Coronary artery (tissue), 2 donors: ENCODE measurements around the gene RNASET2.
"Not testable (repeated sequence)": the region's sequence is repeated elsewhere in the genome, so short reads cannot be mapped to it uniquely, and the experiment has no call there.

Source experiments
- DNase-seq: peaks from one replicate; pipeline ENCODE4 v3.0.0-alpha.2; 2017; ENCODE audit warnings: low spot score
- H3K27ac ChIP-seq, 2 donors: fragments of 200-600 bp; sonication (generic); one replicate each; pipeline ENCODE4 v1.5.1; 2016 to 2019
- H3K4me3 ChIP-seq: fragments of 200-600 bp; sonication (generic); 2 replicates; pipeline ENCODE4 v1.5.1; 2016; ENCODE audit warnings: mild to moderate bottlenecking, moderate library complexity
- TF ChIP-seq, protein P1 (sequence below): fragments of 200-600 bp; sonication (generic); IDR thresholded peaks from one replicate; pipeline ENCODE4 v1.5.1; 2019; ENCODE audit warnings: antibody characterized with exemption

RNASET2 gene

DNA sequence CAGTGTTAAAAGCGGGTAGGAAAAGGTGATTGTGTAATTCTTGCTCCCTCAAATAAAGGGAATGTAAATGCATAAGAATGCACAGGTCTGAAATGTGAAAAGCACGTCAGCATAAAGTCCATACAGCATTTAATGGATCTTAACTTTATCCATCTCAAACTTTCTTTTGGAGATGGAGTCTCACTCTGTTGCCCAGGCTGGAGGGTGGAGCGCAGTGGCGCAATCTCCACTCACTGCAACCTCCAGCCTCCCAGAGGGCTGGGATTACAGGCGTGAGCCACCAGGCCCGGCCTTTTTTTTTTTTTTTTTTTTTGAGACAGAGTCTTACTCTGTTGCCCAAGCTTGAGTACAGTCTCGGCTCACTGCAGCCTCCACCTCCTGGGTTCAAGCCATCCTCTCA, 33.4 kb downstream of the RNASET2 start:
- TF ChIP-seq, protein P1, sequence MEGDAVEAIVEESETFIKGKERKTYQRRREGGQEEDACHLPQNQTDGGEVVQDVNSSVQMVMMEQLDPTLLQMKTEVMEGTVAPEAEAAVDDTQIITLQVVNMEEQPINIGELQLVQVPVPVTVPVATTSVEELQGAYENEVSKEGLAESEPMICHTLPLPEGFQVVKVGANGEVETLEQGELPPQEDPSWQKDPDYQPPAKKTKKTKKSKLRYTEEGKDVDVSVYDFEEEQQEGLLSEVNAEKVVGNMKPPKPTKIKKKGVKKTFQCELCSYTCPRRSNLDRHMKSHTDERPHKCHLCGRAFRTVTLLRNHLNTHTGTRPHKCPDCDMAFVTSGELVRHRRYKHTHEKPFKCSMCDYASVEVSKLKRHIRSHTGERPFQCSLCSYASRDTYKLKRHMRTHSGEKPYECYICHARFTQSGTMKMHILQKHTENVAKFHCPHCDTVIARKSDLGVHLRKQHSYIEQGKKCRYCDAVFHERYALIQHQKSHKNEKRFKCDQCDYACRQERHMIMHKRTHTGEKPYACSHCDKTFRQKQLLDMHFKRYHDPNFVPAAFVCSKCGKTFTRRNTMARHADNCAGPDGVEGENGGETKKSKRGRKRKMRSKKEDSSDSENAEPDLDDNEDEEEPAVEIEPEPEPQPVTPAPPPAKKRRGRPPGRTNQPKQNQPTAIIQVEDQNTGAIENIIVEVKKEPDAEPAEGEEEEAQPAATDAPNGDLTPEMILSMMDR = no peak
- DNase-seq = no peak
- no peak overlapping the region for H3K4me3 ChIP-seq
- H3K27ac ChIP-seq = no peak overlapping the region

DNA sequence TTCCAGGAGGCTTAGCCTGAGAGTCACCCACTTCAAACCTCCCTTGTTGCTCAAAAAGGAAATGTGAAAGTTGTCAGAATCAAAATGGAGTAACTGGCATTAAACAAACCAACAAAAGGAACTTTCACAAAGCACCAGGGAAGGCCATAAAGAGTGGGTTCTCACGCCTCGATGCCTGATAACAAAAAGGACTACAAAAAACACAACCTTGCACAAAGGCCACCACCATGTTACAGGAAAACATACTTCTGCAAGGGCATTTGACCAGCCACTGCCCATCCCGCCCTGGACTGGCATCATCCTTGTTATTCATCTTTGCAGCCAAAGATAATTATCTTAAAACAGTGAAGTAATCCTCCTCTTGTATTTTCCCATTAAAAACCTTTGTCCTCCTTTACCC, 34.8 kb downstream of the RNASET2 start:
- Histone ChIP-seq H3K27ac (no peak overlapping the region), H3K4me3 (no peak overlapping the region)
- TF ChIP-seq, protein P1 = no peak
- DNase-seq = no peak

DNA sequence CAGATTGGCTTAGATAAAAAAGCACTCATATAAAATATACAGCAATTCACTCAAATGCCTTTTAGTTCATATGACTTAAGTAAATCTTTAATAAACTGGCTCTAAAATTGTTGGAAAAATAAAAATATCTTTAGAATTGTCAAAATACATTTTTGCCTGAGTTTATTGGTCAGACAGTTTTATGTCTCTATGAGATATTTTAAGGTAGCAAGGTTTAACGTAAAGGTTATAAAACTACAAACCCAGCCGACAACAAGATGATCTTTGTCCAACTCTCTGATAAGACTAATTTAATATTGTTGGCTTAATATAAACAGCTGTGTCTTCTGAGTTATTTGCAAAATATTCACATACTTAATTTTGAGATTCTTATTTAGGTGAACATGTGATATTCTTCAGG, 39.5 kb downstream of the RNASET2 start:
- DNase-seq = no peak
- Histone ChIP-seq H3K4me3 (no peak overlapping the region), H3K27ac (no peak overlapping the region)
- TF ChIP-seq, protein P1 = no peak

DNA sequence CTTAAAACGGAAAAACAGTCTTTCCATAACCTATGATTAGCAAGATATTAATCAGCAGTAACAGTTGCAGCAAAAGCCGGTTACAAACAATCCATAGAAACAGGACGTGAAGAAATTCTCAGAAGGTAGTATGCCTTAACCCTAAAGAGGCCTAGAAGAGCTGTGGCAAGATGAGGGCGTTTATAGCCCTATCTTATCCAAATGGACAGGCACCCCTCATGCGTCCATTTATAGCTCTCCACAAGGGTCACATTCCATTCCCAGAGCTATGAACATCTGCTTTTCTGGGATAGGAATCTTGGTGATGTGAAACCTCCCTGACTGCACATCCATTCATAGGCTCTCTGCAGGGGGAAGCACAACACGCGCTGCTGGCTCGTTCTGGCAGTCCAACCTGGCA, 40.9 kb downstream of the RNASET2 start:
- H3K4me3 ChIP-seq, H3K27ac ChIP-seq, DNase-seq: not testable (repeated sequence)

DNA sequence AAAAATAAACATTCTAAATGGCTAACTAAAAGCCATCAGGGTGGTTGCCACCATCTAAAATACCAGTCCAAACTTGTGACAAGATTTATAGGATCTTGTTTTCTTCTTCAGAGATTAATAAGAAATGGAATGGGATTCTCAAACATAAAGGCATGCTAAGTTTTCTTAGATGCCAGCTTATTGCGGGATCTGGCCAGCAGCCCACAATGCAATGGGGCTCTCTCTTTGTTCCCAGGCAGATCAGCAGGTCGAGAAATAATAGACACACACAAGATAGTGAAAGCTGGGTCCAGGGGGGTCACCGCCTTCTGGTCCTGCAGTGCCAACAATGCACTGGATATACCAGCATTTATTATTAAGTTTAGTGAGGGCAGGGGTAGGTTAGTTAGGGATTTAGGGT, 41.4 kb downstream of the RNASET2 start:
- DNase-seq, H3K4me3 ChIP-seq, H3K27ac ChIP-seq: not testable (repeated sequence)

DNA sequence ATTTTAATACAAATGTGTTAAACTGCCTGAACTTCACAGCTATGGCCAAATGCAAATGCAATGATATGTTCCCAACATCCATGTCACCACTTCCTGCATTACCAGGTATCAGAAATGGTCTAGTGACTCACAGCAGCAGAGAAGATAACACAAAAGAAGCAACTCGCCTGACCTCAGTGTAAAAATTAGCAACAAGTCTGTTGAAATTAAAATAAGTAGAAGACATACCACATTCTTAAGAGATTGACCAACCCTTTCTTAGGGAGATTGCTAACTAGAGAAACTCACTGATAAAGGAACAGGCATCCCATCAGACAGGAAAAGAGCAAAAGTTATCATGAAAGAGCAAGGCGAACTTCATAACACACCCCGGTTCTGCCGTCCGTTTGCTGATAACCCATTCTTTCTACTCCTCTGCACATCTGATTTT, 45.1 kb downstream of the RNASET2 start:
- TF ChIP-seq, protein P1 = no peak
- no peak for DNase-seq
- no peak overlapping the region for H3K4me3 ChIP-seq
- H3K27ac ChIP-seq = no peak overlapping the region

DNA sequence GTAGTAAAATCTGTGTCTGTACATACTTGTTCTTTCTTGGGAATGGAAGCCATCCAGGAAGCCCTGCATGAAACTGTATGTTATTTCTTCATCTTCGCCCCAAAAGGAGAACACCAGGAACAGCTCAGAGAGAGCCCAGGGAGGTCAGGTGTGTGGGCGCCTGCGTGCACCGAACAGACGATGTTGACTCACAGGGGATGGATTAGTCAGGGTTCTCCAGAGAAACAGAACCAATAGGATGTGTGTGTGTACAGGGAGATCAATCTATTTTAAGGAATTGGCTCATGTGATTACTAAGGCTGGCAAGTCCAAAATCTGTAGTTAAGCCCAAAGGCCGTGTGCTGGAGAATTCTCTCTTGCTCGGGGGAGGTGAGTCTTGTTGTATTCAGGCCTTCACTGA, 45.7 kb downstream of the RNASET2 start:
- no peak for DNase-seq
- no peak overlapping the region for H3K27ac ChIP-seq

DNA sequence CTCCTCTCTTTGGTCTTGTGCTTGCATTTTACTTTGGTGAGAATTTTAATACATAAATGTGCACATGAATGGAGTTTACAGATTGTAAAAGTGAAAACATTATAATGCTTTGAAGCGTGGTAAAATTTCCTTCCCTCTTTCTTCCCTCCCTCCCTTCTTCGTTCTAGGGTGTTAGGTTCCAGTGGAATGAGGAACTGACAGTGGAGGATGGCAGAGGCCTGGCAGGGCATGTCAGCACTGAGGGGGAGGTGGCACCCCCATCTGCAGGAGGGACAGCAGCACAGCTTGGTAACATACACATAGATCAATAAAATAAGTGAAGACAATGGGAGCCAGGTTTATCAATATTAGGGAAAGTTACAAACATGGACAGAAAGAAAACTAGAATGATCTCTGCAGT, 47.5 kb downstream of the RNASET2 start:
- no peak overlapping the region for H3K27ac ChIP-seq
- no peak for DNase-seq
- no peak overlapping the region for H3K4me3 ChIP-seq
- TF ChIP-seq, protein P1 = no peak

More for the DNA sequence above, 45.7 kb downstream of the RNASET2 start:
- TF ChIP-seq, protein P1 = no peak
- H3K4me3 ChIP-seq = no peak overlapping the region
